GM10266 (cell line): ENCODE data around the gene TNFRSF17.
A peak's percentile ranks its signal among the peaks of the same experiment; 100 is the strongest.
"Not testable (repeated sequence)": the region's sequence is repeated elsewhere in the genome, so short reads cannot be mapped to it uniquely, and the experiment has no call there.

ENCODE experiments used
- DNase-seq: peaks from one replicate; pipeline ENCODE4 v3.0.0; 2012; ENCODE audit errors: extremely low spot score
- CTCF ChIP-seq: IDR thresholded peaks from 2 replicates; pipeline ENCODE4 v1.5.1; 2012; ENCODE audit warnings: mild to moderate bottlenecking, low read depth; ENCODE audit not compliant: control insufficient read depth, insufficient read depth; ENCODE audit errors: missing control alignments

TNFRSF17 gene

GRCh38 chr16:11966173-11966572 lies 1.2 kb downstream of the TNFRSF17 start:
- DNase-seq = peak; percentile 50
- TF ChIP-seq CTCF = no peak

DNA sequence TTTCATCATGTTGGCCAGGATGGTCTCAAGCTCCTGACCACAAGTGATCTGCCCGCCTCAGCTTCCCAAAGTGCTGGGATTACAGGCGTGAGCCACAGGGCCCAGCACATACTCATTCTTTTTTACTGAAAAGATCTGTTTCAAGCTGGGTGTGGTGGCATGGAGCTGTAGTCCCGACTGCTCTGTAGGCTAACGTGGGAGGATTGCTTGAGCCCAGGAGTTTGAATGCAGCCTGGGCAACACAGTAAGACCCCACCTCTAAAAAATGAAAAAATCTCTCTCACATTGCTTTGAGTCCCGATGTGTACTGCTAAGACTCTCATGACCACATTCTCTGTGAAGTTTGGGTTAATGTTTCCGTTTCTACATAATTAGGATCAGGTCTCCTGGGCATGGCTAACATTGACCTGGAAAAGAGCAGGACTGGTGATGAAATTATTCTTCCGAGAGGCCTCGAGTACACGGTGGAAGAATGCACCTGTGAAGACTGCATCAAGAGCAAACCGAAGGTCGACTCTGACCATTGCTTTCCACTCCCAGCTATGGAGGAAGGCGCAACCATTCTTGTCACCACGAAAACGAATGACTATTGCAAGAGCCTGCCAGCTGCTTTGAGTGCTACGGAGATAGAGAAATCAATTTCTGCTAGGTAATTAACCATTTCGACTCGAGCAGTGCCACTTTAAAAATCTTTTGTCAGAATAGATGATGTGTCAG lies 2.3 kb downstream of the TNFRSF17 start:
- DNase-seq = no peak
- no peak for TF ChIP-seq CTCF

DNA sequence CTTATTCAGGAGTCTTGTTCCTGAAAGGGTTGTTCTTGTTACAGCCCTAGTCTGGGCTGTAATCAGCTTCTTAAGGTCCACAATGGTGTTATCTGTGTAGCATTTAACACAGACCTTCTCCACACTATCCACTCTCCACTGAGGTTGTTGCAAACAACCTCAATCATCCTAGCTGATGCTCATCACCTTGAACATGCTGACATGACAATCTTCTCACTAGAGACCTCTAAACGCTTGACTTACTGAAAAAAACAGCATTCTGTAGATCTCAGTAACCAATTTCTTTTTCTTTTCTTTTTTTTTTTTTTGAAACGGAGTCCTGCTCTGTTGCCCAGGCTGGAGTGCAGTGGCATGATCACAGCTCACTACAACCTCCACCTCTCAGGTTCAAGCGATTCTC lies 3.6 kb downstream of the TNFRSF17 start:
- DNase-seq = no peak
- TF ChIP-seq CTCF = no peak

GRCh38 chr16:11970292-11970691 lies 5.3 kb downstream of the TNFRSF17 start:
- DNase-seq = not testable (repeated sequence)

DNA sequence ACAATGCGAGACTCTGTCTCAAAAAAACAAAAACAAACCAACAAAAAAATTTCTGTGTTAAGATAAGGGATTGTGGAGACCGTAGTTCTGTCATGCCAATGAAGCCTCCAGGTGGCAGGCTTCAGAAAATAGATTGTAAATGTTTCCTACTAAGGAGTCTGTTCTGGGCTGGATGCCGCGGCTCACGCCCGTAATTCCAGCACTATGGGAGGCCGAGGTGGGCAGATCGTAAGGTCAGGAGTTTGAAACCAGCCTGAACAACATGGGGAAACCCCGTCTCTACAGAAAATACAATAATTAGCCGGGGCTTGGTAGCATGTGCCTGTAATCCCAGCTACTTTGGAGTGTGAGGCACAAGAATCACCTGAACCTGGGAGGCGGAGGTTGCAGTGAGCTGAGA lies 7.1 kb downstream of the TNFRSF17 start:
- TF ChIP-seq CTCF = no peak
- no peak for DNase-seq

DNA sequence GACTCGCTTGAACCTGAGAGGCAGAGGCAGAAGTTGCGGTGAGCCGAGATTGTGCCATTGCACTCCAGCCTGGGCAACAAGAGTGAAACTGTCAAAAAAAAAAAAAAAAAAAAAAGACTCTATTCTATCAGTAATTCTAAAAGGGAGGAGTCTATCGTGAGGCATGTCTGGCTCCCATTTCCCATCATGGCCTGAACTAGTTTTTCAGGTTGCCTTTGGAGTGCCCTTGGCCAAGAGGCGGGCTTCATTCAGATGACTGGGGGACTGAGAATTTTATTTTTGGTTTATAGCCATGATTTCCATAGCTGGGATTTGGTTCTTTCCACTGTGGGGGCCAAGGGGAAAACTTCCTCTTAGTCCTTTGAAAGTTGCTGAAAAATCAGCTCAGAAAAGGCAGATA lies 8.1 kb downstream of the TNFRSF17 start:
- no peak for DNase-seq
- TF ChIP-seq CTCF = no peak

DNA sequence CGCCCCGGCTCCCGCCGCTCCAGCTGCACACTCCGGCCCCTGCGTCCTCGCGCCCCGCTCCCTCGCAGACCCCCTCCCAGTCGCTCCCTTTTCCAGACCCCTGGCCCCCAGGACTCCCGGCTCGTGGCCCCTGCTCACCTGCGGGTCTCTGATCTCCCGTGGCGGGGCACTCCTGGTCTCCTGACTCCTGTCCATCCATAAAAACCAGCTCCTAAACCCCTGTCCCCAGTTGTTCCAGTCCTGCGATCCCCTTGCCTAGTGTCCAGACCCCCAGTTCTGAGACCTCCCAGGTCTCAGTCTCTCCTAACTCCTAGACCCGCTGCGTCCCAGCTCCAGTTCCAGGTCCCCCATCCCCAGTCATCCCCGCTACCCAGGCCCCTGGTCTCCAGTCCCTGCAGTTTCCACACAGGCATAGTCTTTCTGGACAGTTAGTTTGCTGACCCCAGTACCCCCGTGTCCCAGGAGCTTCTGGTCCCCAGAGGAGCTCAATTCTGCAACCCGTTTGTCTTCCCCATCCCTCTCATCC lies 11.9 kb downstream of the TNFRSF17 start:
- no peak for TF ChIP-seq CTCF

More for the DNA sequence above, 11.9 kb downstream of the TNFRSF17 start:
- DNase-seq = no peak
